Activated naive CD4-positive, alpha-beta T cell treated with Interleukin-2 at 50 U/mL for 16 hours (primary cell): ENCODE data around the gene SCGB2B2.
"Not testable (repeated sequence)": the region's sequence is repeated elsewhere in the genome, so short reads cannot be mapped to it uniquely, and the experiment has no call there.

Experiments used
- DNase-seq: peaks from one replicate; pipeline ENCODE4 v3.0.0-alpha.2; 2020

SCGB2B2 gene

GRCh38 chr19:34668077-34668689, 8.8 kb downstream of the SCGB2B2 start:
- not testable (repeated sequence) for DNase-seq

GRCh38 chr19:34667349-34668076, 9.4 kb downstream of the SCGB2B2 start:
- no peak for DNase-seq

- no peak for DNase-seq
Observed at GRCh38 chr19:34666958-34667265, 10.0 kb downstream of the SCGB2B2 start.

DNA sequence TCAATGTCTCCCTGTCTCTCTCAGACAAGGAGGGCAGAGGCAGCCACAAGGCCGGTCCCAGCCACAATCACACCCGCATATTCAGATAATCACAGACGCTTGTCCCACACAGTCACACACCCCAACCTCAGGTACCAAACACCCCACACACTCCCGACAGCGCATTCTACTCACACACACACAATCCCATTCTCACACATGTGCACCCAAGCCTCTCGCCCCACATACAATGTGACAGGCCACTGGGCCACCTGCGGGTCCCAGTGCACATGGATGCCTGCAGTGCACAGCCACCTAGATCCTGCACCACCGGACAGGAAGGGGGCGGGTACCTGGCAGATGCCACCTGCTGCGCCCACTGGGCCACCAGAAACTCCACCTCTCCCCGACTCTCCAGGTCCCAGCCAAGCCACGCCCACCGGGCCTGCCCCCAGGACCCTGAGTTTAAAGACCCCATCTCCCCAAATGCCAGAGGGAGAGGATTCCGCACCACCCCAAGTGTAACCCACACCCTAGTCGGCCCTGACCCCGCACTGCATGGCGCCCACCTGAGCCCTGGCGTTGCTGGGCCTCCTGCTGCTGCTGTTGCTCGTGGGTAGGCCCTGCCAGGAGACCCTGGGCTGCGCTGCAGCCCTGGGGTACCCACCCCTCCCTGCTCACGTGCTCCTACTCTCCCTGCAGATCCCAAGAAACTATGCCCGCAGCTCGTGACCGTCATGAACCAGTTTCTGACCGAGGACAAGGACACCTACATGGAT, 10.6 kb downstream of the SCGB2B2 start:
- no peak for DNase-seq

DNA sequence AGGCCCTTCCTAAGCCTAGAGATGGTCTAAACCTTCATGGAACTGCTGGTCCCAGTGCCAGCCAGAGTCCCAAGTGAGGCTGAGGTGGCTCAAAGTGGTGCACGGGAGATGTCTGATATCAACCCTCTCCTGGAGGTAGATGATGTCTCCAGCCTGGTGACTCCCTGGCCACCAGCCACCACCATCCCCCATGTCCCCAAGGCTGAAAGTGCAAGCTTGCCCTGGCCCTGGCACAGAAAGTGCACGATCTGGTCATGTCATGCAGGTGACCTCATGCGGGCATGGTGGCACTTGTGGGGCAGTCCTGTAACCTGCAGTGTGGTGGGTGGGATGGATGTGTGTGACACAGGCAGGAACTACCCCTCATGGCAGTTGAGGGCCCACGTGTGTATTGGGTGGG, 11.7 kb downstream of the SCGB2B2 start:
- DNase-seq: not testable (repeated sequence)

DNA sequence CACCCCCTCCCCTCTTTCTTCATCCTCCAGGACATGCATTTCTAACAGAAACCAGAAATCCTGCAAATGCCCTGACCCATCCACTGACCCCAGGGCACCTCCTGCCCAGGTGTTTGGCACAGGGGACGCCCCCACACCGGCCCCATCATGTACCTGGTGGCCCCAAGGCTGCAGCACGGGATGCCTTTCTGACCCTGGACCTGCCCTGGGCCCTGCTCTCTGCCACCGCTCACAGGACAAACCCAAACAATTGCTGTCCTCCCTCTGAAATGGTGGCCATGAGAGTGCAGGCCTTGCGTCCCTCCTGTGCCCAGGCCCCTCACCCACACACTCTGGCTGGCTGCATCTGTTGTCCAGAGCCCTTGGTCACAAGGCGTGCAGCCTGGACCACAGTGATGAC, 12.1 kb downstream of the SCGB2B2 start:
- DNase-seq: no peak

DNA sequence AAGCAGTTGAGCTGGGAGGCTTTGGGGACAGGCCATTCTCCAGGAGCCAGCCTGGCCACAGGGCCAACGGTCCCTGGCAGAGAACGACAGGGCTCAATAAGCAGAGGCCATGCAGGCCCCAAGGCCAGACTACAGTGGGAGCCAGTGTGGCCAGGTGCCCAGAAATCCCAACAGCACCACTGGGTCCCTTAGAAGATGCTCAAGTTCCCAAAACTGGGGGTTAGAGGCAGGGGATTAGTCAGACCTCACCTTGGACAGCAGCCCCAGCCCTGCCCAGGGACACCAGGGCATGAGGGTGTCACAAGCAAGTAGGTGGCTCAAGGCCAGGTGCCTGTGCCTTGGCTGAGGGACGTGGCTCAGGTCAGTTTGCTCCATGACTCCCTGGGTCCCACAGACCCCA, 12.8 kb downstream of the SCGB2B2 start:
- no peak for DNase-seq

DNA sequence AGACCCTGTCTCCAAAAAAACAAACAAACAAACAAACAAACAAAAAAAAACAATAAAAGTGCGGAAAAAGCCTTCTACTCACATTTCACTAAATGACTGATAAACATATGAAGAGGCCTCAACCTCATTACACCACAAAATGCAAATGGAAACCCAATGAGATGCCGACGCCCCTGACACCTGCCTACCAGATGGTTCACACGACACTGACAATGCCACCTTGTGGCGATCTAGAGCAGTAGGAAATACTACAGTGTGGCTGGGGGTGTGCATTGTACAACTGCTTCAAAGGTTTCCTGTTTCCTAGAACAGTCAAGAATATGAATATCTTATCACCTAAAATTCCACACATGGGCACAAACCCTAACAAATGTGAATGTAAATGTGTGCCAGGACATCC, 14.0 kb downstream of the SCGB2B2 start:
- DNase-seq: peak; percentile 36

DNA sequence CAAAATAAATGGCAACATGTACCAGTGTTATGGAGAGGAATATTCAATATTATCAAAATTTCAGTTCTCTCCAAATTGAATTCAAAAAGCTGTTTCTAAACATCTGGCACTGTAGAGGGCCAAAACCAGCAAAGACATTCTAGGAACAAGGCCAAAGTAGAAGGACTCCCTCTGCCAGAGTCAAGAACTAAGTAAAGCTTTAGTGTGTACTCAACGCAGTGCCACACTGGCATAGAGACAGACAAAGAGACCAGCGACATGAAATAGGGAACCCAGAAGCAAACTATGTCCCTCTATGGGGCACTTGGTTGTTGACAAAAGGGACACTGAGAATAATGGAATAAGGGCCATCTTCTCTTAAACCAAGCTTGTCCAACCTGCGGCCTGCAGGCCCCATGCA, 15.6 kb downstream of the SCGB2B2 start:
- DNase-seq: no peak

DNA sequence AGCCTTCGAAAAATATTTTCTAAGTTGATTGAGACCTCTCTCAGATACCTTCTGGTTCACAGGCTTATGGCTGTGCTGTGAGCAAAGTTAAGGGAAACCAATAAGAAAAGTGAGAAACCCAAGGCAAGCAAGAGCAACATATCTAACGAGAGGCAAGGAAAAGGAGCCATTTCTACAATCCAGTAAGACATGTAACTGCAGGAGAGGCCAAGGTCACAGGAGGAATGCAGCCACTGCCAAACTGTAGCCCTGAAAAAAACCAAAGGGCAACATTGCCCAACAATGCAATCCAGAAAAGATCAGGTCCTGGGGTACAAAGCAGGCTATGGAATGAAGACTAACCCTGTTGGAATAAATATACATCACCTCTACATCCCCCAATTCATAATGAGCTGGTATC, 21.3 kb downstream of the SCGB2B2 start:
- no peak for DNase-seq

DNA sequence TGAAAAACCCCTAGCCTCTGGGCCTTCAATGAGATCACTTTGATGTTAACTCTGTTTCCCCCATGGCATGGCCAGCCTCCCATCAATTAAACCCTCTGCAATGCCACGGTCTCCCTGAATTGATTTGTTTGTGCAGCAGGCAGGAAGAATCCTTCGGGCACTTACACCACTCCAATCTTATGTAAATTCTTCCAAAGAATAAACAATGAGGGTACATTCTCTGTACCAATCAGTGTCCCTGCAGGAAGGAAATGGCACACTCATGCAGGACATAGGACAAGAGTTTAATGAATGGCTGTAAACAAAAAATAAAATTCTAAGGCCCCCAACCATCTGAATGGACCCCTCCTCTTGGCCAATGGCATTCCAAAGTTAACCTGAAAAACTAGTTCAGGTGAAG, 22.2 kb downstream of the SCGB2B2 start:
- DNase-seq: no peak

DNA sequence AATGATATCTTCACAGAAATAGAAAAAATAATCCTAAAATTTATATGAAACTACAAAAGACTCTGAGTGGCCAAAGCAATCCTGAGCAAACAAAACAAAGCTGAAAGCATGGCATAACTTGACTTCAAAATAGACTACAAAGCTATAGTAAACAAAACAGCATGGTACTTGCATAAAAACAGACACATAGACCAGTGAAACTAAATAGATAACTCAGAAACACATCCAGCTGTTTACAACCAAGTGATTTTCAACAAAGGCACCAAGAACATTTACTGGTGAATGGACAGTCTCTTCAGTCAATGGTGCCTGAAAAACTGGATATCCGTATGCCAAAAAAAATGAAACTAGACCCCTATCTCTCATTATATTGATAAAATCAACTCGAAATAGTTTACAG, 25.2 kb downstream of the SCGB2B2 start:
- DNase-seq: no peak

DNA sequence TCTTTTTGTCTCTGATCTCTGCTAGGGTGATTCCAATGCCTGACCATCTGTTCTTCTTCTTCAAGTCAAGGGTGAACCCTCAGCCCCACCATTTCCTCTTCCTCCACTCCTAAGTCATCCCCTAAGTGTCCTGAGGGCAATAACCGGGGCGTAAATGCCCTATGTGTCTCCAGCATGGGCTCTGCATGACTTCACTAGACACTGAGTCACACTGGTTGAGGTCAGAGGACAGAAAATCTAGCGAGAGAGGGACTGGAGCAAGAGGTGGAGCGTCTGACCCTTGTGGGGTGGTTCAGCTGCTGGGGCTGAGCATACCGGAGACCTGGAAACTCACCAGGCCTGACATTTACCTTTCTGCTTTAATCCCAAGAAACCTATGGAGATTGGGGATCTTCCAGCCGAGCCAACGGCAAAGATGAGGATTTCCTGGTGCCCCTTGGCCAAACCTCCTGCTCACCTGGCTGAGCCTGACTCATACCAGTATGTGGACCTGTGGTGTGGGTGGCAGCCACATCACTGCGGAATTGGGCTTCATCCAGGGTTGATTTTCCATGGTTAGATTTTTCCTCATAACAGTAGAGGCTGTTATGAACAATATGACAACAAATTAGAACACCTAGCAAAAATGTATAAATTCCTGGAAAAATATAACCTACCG, 26.9 kb downstream of the SCGB2B2 start:
- no peak for DNase-seq

DNA sequence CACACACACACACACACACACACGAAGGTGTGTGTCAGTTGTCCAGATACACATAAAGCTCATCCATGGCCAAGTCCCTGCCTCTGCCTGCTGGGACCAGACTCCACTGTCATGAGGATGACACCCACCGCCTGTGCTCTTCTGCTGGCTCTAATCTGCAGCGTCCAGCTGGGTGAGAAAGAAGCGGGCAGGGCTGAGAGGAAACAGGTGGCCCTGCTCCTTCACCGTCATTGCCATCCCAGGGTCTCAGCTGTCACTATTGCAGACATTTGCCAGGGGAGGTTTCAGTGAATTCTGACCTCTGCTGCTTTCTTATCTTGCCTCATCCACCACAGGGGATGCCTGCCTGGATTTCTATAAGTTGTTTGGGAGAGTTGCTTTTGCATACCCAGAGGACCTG, 31.4 kb downstream of the SCGB2B2 start:
- no peak for DNase-seq

DNA sequence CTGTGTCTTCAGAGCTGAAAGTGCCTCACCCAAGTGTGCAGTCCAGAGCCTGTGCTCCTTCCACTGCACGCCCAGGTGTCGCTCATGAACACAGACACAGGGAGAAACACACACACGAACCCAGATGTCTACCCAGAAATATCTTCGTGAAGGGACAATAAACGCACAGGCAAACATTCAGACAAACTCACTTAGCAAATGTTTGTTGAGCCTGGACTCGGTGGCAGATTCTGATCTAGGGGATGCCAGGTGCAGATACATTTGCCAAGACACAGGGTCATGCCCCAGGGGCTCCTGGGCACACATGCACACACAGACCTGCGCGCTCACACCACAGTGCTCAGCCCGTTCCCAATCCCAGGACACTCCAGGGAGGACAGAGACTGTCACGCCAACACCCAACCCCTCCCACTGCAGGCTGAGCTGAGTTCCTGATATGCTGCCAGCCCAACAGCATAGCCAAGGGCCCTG, 31.9 kb downstream of the SCGB2B2 start:
- DNase-seq: no peak

DNA sequence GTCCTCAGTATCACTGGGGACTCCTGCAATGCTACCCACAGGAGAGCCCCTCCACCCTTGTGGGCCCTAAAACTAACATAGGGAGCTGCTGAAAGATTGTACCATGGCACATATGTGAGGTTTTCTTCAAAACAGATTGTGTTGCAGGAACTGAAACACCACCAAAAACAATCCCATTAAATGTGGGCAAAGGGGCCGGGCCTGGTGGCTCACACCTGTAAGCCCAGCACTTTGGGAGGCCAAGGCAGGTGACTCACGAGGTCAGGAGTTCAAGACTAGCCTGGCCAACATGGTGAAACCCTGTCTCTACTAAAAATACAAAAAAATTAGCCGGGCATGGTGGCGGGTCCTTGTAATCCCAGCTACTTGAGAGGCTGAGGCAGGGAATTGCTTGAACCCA, 34.7 kb downstream of the SCGB2B2 start:
- no peak for DNase-seq

DNA sequence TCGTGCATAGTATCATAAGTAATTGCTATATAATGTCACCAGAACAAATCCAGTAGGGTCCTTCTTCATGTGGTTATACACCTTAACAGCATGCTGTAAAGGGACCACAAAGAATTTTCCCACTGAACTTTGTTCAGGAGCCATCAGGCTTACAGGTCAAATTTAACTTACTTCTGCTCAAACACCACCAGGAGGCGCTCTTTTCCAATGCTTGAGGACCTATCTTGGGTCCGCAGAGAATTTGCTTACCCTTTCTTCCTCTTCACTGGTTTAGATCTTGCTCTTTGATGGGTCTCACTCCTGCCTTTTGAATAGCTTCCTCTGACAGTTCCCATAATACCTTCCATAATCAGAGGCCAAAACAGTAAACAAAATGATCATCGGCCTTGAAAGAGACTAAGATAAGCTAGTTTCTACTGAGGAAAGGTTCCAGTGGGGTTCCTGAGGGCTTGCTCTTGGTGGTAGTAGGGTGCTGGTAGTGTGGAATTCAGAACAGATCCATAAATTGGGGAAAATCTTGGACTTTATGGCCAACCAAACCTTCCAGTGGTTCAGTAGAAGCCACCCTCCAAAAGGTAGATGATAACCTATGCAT, 37.4 kb downstream of the SCGB2B2 start:
- peak; percentile 47 for DNase-seq

DNA sequence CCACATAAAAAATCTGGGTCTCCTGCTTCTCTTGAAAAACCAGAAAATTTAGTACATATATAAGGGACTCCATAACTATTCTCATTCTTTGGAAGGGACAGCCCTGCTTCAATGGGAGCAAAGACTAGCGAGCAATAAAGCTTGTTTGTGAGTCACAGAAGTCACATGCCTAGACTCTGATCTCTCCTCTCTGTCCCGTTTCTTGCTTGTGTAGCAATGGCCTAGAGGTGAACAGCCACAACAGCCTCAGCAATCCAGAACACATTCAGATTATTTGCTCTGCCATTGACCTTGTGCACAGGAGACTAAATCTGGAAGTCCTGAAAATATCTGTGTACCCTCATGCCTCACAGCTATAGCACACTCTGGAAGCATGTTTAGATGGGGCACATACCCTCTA, 43.2 kb downstream of the SCGB2B2 start:
- no peak for DNase-seq
